Upper lobe of left lung (tissue), 4 donors: ENCODE measurements around the gene SPEN.

ENCODE experiments used
- POLR2A ChIP-seq, 4 donors: fragments of 450-650 bp; IDR thresholded peaks; one replicate each; pipeline ENCODE4 v1.5.1; 2016 to 2017; ENCODE audit warnings: antibody characterized with exemption in 4 of 4, mild to moderate bottlenecking in 2 of 4
- POLR2AphosphoS5 ChIP-seq, 2 donors: sonication (generic); formaldehyde crosslinking; IDR thresholded peaks; one replicate each; pipeline ENCODE4 v1.5.1; 2017; ENCODE audit warnings: antibody characterized with exemption in 2 of 2
- TF ChIP-seq, protein P1 (sequence below), 6 experiments: fragments of 450-650 bp in 4 of 6; fragments of 200-600 bp in 2 of 6; sonication (generic) in 2 of 6; IDR thresholded peaks; one replicate each; pipeline ENCODE4 v1.5.1; 2016 to 2019; ENCODE audit warnings: antibody characterized with exemption in 6 of 6

DNA sequence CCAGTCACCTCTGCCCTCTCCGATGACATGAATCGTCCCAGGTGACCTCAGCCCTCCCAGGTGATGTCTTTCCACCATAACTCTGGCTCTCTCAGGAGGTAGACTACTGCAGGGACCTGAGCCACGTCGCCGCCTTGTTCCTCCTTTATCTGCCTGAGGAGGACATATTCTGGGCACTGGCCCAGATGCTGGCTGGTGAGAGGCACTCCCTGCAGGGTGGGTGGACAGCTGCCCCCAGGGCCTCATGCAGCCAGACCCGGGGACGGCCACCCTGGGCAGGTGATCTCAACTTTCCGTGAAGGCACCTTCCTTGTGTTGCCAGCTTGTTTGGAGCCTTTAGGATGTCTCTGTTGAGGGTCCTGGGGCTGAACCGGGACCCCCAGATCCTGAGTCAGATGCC is 142.3 kb downstream of the SPEN start:
- TF ChIP-seq POLR2A (IDR thresholded peaks at IDR 0.05) (no peak), POLR2AphosphoS5 (IDR thresholded peaks at IDR 0.05) (no peak)
- TF ChIP-seq, protein P1, sequence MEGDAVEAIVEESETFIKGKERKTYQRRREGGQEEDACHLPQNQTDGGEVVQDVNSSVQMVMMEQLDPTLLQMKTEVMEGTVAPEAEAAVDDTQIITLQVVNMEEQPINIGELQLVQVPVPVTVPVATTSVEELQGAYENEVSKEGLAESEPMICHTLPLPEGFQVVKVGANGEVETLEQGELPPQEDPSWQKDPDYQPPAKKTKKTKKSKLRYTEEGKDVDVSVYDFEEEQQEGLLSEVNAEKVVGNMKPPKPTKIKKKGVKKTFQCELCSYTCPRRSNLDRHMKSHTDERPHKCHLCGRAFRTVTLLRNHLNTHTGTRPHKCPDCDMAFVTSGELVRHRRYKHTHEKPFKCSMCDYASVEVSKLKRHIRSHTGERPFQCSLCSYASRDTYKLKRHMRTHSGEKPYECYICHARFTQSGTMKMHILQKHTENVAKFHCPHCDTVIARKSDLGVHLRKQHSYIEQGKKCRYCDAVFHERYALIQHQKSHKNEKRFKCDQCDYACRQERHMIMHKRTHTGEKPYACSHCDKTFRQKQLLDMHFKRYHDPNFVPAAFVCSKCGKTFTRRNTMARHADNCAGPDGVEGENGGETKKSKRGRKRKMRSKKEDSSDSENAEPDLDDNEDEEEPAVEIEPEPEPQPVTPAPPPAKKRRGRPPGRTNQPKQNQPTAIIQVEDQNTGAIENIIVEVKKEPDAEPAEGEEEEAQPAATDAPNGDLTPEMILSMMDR (IDR thresholded peaks at IDR 0.05) = no peak
